NCI-H748 treated with DMSO at 0.1 percent for 48 hours (cell line): ENCODE data around the gene NDUFA3.
"Not testable (repeated sequence)": the region's sequence is repeated elsewhere in the genome, so short reads cannot be mapped to it uniquely, and the experiment has no call there.

ENCODE experiments used
- DNase-seq: peaks from one replicate; lab custom pipeline; 2025; lab: John Stamatoyannopoulos, UW

Gene NDUFA3

DNA sequence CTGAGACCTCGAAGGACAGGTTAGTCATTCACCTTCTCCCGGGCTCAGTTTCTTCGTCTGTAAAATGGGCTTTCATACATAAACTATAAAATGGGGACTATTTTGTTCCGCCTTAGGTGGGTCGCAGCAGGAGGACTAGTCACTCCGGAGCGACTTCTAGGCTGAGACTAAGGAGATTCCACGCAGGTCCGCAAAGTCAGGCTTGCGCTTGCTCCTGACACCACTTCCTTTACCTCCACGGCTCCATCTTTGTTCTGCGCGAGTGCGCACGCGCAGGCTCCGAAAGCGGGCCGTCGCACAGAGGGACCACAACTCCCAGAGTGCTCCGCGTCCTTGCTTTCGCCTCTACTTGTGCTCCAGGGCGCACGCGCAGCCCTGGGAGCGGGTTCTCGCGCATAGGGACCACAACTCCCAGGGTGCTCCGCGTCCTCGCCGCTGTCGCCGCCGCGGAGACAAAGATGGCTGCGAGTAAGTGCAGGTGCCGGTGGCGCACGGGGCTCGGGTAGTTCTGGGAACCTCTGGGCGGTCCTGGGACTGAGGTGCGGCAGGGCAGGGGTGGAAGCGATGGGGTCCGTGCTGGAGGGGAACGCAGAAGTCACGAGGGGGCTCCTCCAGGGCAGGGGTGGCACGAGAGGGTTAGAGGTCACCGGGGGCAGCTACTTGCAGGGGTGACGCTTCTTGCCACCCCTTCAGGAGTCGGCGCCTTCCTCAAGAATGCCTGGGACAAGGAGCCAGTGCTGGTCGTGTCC, at the start of gene NDUFA3:
Gene NDUFA3 (plus strand): TSS at position 435 of the 749 bp plus-strand sequence. CDS start 24 bp downstream, at position 459.
- peak; percentile 96 for DNase-seq

- DNase-seq = no peak
Observed at GRCh38 chr19:54062643-54063042, 40.0 kb upstream of the NDUFA3 start.

DNA sequence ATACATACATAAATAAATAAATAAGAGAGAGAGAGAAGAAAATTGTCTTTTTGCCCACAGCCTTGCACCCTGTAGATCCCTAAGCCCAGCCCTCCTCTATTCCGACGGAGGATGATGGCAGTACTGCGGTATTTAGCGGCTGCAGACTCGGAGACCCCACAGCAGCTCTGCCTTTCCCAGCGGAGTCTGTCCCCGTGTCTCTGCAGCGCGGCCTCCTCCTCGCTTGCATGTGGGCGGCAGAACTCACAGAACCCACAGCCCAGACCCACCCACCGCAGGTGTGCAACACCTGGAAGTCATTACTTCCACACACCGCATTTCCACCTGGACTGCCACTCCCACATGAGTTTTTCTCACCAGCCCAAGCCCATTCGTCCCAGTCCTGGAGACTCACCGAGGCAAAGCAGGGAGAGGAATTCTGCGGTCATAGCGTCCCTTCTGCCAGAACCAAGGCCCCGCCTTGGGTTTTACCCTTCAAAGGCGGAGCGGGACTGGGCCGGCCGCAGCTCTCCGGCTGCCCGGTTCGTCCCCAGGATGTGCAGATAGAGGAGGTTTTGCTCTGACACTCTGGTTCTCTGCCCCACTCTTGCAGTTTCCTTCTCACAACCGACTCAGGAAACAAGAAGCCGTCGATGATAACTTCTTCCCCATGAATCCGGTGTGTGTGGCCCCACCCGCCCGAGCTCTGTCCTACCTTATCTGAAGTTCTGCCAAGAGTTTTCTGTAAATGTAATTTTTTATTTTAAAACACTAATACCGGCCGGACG, 39.1 kb upstream of the NDUFA3 start, which contains the start of gene VSTM1:
Gene VSTM1 (minus strand): TSS at position 548 of the 767 bp plus-strand sequence. CDS start 120 bp downstream, at position 428.
- DNase-seq = no peak

GRCh38 chr19:54069470-54069869, 33.2 kb upstream of the NDUFA3 start:
- no peak for DNase-seq

GRCh38 chr19:54073829-54074228, 28.8 kb upstream of the NDUFA3 start:
- no peak for DNase-seq

- DNase-seq = no peak
Observed at GRCh38 chr19:54074851-54075250, 27.8 kb upstream of the NDUFA3 start.

DNA sequence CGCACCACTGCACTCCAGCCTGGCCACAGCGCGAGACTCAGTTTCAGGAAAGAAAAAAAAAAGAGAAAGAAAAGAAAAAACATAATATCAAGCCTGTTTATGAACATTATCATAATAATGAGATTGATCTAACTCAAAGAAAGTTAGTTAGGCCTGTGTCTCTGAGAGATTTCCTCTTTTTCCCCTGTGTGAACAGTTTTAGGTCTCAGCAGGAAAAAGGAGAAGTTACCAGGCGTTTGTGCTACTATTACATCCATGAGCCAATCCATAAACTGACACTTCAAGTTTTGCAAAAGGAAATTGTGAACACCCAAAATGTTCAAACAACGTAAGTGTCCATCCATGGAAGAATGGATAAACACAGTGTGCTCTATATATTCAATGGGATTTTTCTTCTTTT, 25.3 kb upstream of the NDUFA3 start:
- no peak for DNase-seq

DNA sequence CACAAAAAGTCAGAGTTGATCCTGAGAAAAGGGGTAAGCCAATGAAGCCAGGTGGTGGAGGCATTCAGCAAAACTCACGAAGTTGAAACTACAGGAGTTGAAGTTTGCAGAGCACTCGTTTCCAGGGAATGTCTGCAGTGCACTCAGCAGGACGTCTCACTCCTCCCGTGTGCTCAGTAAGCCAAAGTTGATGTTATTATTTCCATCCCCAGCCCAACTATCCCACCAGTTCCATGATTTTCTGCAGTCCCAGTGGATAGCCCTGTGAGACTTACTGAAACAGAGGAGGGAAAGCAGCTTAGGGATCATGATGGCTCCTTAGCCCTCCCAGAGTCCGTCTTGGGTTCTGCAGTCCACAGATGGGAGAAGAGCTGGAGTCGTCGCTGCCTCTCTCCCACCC, 21.6 kb upstream of the NDUFA3 start, which contains the start of gene TARM1:
Gene TARM1 (minus strand): TSS at position 334 of the 400 bp plus-strand sequence. CDS start 25 bp downstream, at position 309.
- DNase-seq = no peak

DNA sequence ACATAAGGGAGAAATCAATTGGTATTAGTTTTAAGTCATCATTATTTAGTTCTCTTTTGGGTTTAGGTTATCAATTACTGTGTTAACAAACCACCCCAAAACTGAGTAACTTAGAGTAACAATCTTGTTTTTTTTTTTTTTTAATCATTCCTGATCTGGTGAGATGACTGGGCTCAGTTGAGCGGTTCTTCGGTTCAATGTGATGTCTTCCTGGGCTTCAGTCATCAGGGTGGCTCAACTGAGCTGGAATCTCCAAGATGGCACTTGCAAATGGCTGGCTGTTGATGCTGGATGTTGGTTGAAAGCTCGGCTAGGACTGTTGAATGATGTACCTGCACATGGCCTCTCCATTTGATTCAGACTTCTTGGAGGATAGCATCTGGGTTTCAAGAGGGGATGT, 18.2 kb upstream of the NDUFA3 start:
- DNase-seq = no peak

GRCh38 chr19:54094426-54095000, 8.1 kb upstream of the NDUFA3 start:
- DNase-seq = no peak

DNA sequence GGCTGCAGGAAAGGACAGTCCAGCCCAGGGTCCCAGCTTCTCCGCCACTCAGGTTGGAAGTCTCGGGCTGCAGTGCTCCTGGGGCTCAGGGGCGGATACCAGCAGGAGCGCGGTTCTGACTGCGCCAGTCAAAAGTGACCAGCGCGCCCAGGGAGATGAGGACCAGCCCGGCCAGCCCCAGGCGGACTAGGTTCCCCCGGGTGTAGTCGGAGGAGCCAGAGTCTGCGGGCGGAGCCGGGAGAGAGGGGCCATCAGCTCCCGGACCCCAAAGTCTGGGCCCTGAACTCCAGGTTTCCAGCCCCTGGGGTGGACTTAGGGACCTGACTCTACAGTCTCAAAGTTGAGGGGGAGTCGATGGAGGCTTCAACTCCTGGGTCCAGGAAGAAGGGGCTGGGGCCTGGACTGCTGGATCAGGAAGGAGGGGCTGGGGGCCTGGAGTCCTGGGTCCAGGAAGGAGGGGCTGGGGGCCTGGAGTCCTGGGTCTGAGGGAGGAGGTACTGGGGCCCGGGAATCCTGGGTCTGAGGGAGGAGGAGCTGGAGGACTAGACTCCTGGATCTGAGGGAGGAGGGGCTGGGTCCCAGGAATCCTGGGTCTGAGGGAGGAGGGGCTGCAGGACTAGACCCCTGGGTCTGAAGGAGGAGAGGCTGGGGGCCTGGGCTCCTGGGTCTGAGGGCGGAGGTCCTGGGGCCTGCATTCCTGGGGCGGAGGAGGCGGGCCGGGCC, 7.4 kb upstream of the NDUFA3 start:
- DNase-seq = no peak

DNA sequence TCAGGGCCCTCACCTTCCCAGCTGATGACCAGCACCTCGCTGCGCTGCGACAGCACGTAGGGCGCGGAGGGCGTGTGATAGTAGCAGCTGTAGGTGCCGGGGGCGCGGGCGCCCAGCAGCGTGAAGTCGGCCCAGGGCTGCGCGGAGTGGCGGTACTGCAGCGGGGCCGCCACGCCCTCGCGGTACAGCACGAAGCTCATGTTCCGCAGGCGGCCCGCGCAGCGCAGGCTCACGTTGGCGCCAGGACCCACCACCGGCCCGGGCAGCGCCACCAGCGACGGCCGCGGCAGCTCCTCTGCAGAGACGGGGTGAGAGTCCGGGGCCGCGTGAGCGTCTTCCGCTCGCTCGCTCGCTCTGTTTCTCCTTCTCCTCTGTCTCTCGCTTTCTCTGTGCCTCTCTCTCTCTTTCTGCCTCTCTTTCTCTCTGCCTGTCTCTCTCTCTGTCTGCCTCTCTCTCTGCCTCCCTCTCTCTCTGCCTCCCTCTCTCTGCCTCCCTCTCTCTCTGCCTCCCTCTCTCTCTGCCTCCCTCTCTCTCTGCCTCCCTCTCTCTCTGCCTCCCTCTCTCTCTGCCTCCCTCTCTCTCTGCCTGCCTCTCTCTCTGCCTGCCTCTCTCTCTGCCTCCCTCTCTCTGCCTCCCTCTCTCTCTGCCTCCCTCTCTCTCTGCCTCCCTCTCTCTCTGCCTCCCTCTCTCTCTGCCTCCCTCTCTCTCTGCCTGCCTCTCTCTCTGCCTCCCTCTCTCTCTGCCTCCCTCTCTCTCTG, 6.6 kb upstream of the NDUFA3 start:
- DNase-seq = peak; percentile 26

DNA sequence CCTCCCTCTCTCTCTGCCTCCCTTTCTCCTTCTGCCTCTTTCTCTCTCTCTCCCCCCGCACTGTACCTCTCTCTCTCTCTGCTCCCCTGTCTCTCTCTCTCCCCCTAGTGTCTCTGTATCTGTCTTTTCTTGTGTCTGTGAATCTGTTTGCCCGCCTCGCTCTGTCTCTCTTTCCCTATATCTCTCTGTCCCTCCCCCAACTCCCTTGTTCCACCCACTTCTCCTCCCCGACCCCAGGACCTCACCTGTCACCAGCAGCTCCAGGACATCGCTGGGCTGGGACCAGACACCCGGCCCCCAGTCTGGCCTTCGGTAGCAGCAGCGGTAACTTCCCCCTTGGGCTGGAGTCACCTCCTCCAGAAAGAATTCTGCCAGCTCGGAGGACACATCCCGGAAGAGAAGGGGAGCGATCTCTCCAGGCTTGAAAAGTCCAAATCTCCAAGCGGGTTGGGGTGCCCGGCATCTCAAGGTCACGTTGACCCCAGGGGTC, 6.0 kb upstream of the NDUFA3 start:
- peak; percentile 20 for DNase-seq

GRCh38 chr19:54099190-54099902, 3.3 kb upstream of the NDUFA3 start:
- no peak for DNase-seq

DNA sequence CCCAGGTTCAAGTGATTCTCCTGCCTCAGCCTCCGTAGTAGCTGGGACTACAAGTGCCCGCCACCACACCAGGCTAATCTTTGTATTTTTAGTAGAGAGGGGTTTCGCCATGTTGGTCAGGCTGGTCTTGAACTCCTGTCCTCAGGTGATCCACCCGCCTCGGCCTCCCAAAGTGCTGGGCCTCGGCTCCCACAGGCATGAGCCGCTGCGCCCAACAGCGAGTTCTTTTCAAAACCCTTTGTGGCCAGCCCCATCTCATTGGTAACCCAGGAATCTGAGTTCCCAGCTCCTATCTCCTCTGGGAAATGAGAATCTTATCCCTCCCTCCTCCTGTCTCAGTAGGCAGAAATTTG, 2.8 kb upstream of the NDUFA3 start:
- DNase-seq = not testable (repeated sequence)

DNA sequence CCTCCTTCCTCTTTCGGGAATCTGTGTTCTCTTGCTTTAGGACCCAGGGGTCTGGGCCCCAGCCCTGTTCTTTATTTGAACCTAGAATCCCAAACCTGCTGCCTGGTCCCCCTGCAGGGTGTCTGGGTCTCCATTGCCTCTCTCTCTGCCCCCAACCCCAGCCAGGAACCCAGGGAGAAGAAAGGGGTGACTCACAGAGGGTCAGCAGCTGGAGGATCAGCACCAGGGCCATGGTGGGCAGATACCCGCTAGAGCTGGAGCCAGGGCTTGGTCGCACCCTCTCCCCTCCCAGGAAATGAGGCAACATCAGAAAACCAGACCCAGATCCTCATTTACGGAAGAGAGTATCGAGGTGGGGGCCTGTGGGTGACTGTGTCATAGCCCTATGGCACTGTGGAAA, 2.1 kb upstream of the NDUFA3 start, which contains the start of gene OSCAR:
Gene OSCAR (minus strand): TSS at position 243 of the 400 bp plus-strand sequence. CDS start 11 bp downstream, at position 232.
- no peak for DNase-seq

DNA sequence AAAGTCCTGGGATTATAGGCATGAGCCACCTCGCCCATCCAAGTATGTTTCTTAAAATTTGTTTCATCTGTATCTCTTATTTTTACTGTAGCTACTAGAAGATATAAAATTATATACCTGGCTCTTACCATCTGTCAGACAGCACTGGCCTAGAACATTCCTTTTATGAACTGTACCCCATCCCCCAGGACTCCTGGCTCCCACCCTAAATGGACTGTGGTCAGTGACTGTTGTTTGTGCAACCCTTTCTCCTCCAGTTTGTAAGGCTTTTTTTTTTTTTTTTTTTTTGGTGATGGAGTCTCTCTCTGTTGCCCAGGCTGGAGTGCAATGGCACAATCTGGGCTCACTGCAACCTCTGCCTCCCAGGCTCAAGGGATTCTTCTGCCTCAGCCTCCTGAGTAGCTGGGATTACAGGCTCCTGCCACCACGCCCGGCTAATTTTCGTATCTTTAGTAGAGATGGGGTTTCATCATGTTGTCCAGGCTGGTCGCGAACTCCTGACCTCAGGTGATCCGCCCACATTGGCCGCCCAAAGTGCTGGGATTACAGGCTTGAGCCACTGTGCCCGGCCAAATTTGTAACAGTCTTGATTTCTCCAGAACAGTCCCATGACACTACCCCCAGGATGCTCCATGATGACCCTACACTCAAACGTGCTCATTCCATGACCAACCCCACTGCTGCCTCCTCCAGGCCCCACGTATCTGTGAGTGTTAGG, 2.5 kb downstream of the NDUFA3 start:
- DNase-seq = no peak

GRCh38 chr19:54105796-54106195, 3.1 kb downstream of the NDUFA3 start:
- no peak for DNase-seq

DNA sequence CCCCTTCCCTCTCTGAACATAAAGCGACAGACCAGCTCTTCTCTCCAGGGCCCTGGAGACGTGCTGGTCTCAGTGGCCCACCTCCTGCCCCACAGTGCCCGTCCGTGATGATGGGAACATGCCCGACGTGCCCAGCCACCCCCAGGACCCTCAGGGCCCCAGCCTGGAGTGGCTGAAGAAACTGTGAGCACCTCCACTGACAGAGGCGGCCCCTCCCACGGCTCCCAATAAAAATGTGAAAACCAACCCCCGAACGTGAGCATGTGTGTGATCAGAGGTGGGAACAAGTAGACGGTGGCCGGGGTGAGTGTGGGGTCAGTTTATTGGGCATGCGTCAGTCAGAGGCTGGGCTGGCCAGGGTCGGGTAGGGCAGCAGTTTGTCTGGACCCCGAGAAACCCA, 4.1 kb downstream of the NDUFA3 start:
- DNase-seq = no peak
